GM23338 (cell line): ENCODE results near the gene CSTB. TPM values are rescaled to one million over a fixed set of nuclear protein-coding genes. Genes with fewer than 3 reads are reported as not detected.

Experiments
- ATAC-seq: fragments of 200-7000 bp; cut with Tn5 transposase; 3 replicates; pipeline ENCODE4 v1.9.1; 2020
- DNase-seq: peaks from one replicate; pipeline ENCODE4 v3.0.0-alpha.2; 2015; ENCODE audit warnings: low spot score
- H2AFZ ChIP-seq: fragments of 200-600 bp; sonication (generic); 2 replicates; pipeline ENCODE4 v1.8.0; 2016; ENCODE audit warnings: antibody characterized with exemption, mild to moderate bottlenecking, moderate library complexity
- H3F3A ChIP-seq: fragments of 200-600 bp; sonication (generic); replicated peaks from 2 replicates; pipeline ENCODE4 v1.8.0; 2017; ENCODE audit warnings: antibody characterized with exemption, mixed run types, low read depth
- H3K27ac ChIP-seq: fragments of 200-600 bp; sonication (generic); 2 replicates; pipeline ENCODE4 v1.6.1; 2016; ENCODE audit warnings: low read depth
- H3K27me3 ChIP-seq: fragments of 200-600 bp; sonication (generic); 2 replicates; pipeline ENCODE4 v1.8.0; 2016; ENCODE audit warnings: mild to moderate bottlenecking, mixed run types, moderate library complexity; ENCODE audit not compliant: insufficient read depth
- H3K36me3 ChIP-seq: fragments of 200-600 bp; sonication (generic); 2 replicates; pipeline ENCODE4 v1.8.0; 2016; ENCODE audit warnings: mild to moderate bottlenecking; ENCODE audit not compliant: insufficient read depth
- H3K4me1 ChIP-seq: fragments of 200-600 bp; sonication (generic); 2 replicates; pipeline ENCODE4 v1.8.0; 2016; ENCODE audit warnings: mild to moderate bottlenecking, moderate library complexity; ENCODE audit not compliant: insufficient read depth
- H3K4me2 ChIP-seq: fragments of 200-600 bp; sonication (generic); 2 replicates; pipeline ENCODE4 v1.7.1; 2017; ENCODE audit warnings: mixed run types
- H3K4me3 ChIP-seq: fragments of 200-600 bp; sonication (generic); 2 replicates; pipeline ENCODE4 v1.6.1; 2016; ENCODE audit warnings: mixed run types
- H3K79me2 ChIP-seq: fragments of 200-600 bp; sonication (generic); replicated peaks from 2 replicates; pipeline ENCODE4 v1.8.0; 2017; ENCODE audit warnings: mild to moderate bottlenecking; ENCODE audit not compliant: insufficient read depth
- H3K9me2 ChIP-seq: fragments of 200-600 bp; sonication (generic); 2 replicates; pipeline ENCODE4 v1.8.0; 2017; ENCODE audit not compliant: insufficient read depth
- H4K20me1 ChIP-seq: fragments of 200-600 bp; sonication (generic); replicated peaks from 2 replicates; pipeline ENCODE4 v1.8.0; 2017; ENCODE audit warnings: mild to moderate bottlenecking; ENCODE audit not compliant: insufficient read depth
- H3K27ac Mint-ChIP-seq: 2 replicates; pipeline ENCODE4 v1.8.0; 2020; ENCODE audit warnings: inconsistent platforms, mild to moderate bottlenecking, moderate library complexity, mixed read lengths
- H3K27me3 Mint-ChIP-seq: 3 replicates; pipeline ENCODE4 v1.8.0; 2022; ENCODE audit warnings: low read depth, mild to moderate bottlenecking, moderate library complexity, mixed read lengths, inconsistent platforms; ENCODE audit not compliant: insufficient read depth, poor library complexity
- H3K36me3 Mint-ChIP-seq: 3 replicates; pipeline ENCODE4 v1.8.0; 2021; ENCODE audit warnings: low read depth, mild to moderate bottlenecking, inconsistent platforms, moderate library complexity, mixed read lengths
- H3K4me1 Mint-ChIP-seq: 3 replicates; pipeline ENCODE4 v1.8.0; 2020; ENCODE audit warnings: mild to moderate bottlenecking, inconsistent platforms, mixed read lengths
- H3K4me3 Mint-ChIP-seq: 3 replicates; pipeline ENCODE4 v1.8.0; 2021; ENCODE audit warnings: moderate library complexity, mild to moderate bottlenecking, inconsistent platforms, mixed read lengths
- H3K9me3 Mint-ChIP-seq: 3 replicates; pipeline ENCODE4 v1.8.0; 2020; ENCODE audit warnings: moderate library complexity, mild to moderate bottlenecking, inconsistent platforms, mixed read lengths
- CREB1 ChIP-seq: fragments of 250-450 bp; sonication (Bioruptor Pico); IDR thresholded peaks from 2 replicates; pipeline ENCODE4 v1.5.0; 2020; ENCODE audit warnings: low read depth, mild to moderate bottlenecking, moderate library complexity
- EZH2 ChIP-seq: fragments of 200-600 bp; sonication (generic); IDR thresholded peaks from one replicate; pipeline ENCODE4 v1.8.0; 2017; ENCODE audit warnings: antibody characterized with exemption, mild to moderate bottlenecking, low read depth; ENCODE audit not compliant: unreplicated experiment
- EZH2phosphoT487 ChIP-seq: fragments of 200-600 bp; sonication (generic); IDR thresholded peaks from one replicate; pipeline ENCODE4 v1.8.1; 2018; ENCODE audit warnings: antibody characterized with exemption; ENCODE audit not compliant: unreplicated experiment
- JUNB ChIP-seq: IDR thresholded peaks from one replicate; pipeline ENCODE4 v1.6.1; 2016; ENCODE audit warnings: antibody characterized with exemption; ENCODE audit not compliant: unreplicated experiment
- NANOG ChIP-seq: IDR thresholded peaks from 2 replicates; pipeline ENCODE4 v1.6.1; 2016; ENCODE audit warnings: antibody characterized with exemption, borderline replicate concordance
- POLR2AphosphoS5 ChIP-seq: IDR thresholded peaks from 2 replicates; pipeline ENCODE4 v1.6.1; 2016; ENCODE audit warnings: antibody characterized with exemption, low read depth
- STAT1 ChIP-seq: IDR thresholded peaks from one replicate; pipeline ENCODE4 v1.6.1; 2016; ENCODE audit warnings: antibody characterized with exemption; ENCODE audit not compliant: unreplicated experiment
- ZNF114 ChIP-seq: fragments of 250-450 bp; sonication (Bioruptor Pico); IDR thresholded peaks from 2 replicates; pipeline ENCODE4 v1.5.0; 2020; ENCODE audit warnings: mild to moderate bottlenecking, moderate library complexity
- ZNF331 ChIP-seq: fragments of 250-450 bp; sonication (Bioruptor Pico); IDR thresholded peaks from 2 replicates; pipeline ENCODE4 v1.5.0; 2020; ENCODE audit warnings: low read depth, mild to moderate bottlenecking, moderate library complexity
- polyA plus RNA-seq: library from polyadenylated mRNA; unstranded; fragments of >200 nt; fragmentation: Nextera tagmentation; extraction: Ambion mirVana; gene quantifications from 2 replicates; pipeline ENCODE4 v1.2.1, GENCODE V29; 2016
- total RNA-seq: library from RNA; depleted of rRNA; stranded (reverse); fragments of >200 nt; shearing (Covaris generic); gene quantifications from 2 replicates; pipeline ENCODE4 v1.2.3, GENCODE V29; 2014
- TF ChIP-seq, protein P1 (sequence below), 2 experiments: fragments of 200-600 bp in 1 of 2; sonication (generic) in 1 of 2; conservative IDR thresholded peaks; 2 replicates each; pipeline versions ENCODE4 v1.5.1 to v1.6.1; 2016 to 2017; ENCODE audit warnings: antibody characterized with exemption in 2 of 2, low read depth in 2 of 2, mild to moderate bottlenecking in 2 of 2, moderate library complexity in 1 of 2
- TF ChIP-seq, protein P2 (sequence below): IDR thresholded peaks from one replicate; pipeline ENCODE4 v1.6.1; 2018; ENCODE audit warnings: antibody characterized with exemption; ENCODE audit not compliant: unreplicated experiment
- TF ChIP-seq, protein P3 (sequence below): fragments of 250-450 bp; sonication (Bioruptor Pico); IDR thresholded peaks from 2 replicates; pipeline ENCODE4 v1.5.0; 2020; ENCODE audit warnings: mild to moderate bottlenecking, moderate library complexity
- TF ChIP-seq, protein P4 (sequence below): IDR thresholded peaks from 2 replicates; pipeline ENCODE4 v1.6.1; 2016; ENCODE audit warnings: antibody characterized with exemption

The CSTB gene
- total and polyA plus RNA-seq, 2 experiments from 2014 or later, result 10.0 to 142 TPM

DNA sequence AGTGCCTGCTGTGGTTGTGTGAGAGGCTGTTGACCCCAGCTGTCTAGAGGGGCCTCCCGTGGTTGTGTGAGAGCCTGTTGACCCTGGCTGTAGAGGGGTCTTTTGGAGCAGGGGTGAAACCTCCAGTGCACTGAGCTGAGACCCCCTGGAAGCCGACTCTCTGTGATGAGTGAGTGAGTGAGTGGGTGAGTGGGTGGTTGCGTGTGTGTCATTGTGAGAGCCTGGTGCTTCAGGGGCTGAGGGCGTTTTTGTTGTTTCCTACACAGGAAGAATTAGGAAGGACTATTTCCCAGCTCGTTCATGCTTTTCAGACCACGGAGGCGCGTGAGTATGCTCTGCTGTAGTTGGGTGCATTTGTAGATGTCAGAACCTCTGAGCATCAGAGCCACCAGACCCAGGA lies 16.3 kb upstream of the CSTB start:
- H3K36me3 Mint-ChIP-seq, result peaks cover 72% of the 10 kb centered on the region

More for the DNA sequence above, 16.3 kb upstream of the CSTB start:
- peaks cover 51% of the 10 kb centered on the region for H3K79me2 ChIP-seq
- 0 out of 2 replicates have a peak, but pooled peaks cover 3% of the 10 kb centered on the region for H3F3A ChIP-seq
- H3K36me3 ChIP-seq, result peaks cover 30% of the 10 kb centered on the region
- ATAC-seq (no peak), DNase-seq (no peak)
- peaks cover 10% of the 10 kb centered on the region for H3K4me1 ChIP-seq
- H3K4me3 Mint-ChIP-seq, result peak overlapping the region; percentile 49; the same call in 1 of the 3 replicates
- no peak overlapping the region for H3K4me3 ChIP-seq
- H2AFZ ChIP-seq, result no peak overlapping the region
- H3K9me3 Mint-ChIP-seq, result no peaks in the 10 kb centered on the region
- no peaks in the 10 kb centered on the region for H3K9me2 ChIP-seq
- peaks cover 11% of the 10 kb centered on the region for H3K4me1 Mint-ChIP-seq
- H3K27me3 ChIP-seq, result no peaks in the 10 kb centered on the region
- TF ChIP-seq, protein P1, sequence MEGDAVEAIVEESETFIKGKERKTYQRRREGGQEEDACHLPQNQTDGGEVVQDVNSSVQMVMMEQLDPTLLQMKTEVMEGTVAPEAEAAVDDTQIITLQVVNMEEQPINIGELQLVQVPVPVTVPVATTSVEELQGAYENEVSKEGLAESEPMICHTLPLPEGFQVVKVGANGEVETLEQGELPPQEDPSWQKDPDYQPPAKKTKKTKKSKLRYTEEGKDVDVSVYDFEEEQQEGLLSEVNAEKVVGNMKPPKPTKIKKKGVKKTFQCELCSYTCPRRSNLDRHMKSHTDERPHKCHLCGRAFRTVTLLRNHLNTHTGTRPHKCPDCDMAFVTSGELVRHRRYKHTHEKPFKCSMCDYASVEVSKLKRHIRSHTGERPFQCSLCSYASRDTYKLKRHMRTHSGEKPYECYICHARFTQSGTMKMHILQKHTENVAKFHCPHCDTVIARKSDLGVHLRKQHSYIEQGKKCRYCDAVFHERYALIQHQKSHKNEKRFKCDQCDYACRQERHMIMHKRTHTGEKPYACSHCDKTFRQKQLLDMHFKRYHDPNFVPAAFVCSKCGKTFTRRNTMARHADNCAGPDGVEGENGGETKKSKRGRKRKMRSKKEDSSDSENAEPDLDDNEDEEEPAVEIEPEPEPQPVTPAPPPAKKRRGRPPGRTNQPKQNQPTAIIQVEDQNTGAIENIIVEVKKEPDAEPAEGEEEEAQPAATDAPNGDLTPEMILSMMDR (conservative IDR thresholded peaks at IDR 0.05; ENCODE audit: low read depth in 2 of 2), result no peak
- TF ChIP-seq STAT1 (no peak), NANOG (no peak), ZNF331 (CRISPR knock-in tag) (no peak), EZH2 (no peak), POLR2AphosphoS5 (no peak), CREB1 (CRISPR knock-in tag) (no peak), EZH2phosphoT487 (no peak), JUNB (no peak), ZNF114 (CRISPR knock-in tag) (no peak)
- TF ChIP-seq, protein P2, sequence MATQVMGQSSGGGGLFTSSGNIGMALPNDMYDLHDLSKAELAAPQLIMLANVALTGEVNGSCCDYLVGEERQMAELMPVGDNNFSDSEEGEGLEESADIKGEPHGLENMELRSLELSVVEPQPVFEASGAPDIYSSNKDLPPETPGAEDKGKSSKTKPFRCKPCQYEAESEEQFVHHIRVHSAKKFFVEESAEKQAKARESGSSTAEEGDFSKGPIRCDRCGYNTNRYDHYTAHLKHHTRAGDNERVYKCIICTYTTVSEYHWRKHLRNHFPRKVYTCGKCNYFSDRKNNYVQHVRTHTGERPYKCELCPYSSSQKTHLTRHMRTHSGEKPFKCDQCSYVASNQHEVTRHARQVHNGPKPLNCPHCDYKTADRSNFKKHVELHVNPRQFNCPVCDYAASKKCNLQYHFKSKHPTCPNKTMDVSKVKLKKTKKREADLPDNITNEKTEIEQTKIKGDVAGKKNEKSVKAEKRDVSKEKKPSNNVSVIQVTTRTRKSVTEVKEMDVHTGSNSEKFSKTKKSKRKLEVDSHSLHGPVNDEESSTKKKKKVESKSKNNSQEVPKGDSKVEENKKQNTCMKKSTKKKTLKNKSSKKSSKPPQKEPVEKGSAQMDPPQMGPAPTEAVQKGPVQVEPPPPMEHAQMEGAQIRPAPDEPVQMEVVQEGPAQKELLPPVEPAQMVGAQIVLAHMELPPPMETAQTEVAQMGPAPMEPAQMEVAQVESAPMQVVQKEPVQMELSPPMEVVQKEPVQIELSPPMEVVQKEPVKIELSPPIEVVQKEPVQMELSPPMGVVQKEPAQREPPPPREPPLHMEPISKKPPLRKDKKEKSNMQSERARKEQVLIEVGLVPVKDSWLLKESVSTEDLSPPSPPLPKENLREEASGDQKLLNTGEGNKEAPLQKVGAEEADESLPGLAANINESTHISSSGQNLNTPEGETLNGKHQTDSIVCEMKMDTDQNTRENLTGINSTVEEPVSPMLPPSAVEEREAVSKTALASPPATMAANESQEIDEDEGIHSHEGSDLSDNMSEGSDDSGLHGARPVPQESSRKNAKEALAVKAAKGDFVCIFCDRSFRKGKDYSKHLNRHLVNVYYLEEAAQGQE, result no peak
- TF ChIP-seq, protein P3, sequence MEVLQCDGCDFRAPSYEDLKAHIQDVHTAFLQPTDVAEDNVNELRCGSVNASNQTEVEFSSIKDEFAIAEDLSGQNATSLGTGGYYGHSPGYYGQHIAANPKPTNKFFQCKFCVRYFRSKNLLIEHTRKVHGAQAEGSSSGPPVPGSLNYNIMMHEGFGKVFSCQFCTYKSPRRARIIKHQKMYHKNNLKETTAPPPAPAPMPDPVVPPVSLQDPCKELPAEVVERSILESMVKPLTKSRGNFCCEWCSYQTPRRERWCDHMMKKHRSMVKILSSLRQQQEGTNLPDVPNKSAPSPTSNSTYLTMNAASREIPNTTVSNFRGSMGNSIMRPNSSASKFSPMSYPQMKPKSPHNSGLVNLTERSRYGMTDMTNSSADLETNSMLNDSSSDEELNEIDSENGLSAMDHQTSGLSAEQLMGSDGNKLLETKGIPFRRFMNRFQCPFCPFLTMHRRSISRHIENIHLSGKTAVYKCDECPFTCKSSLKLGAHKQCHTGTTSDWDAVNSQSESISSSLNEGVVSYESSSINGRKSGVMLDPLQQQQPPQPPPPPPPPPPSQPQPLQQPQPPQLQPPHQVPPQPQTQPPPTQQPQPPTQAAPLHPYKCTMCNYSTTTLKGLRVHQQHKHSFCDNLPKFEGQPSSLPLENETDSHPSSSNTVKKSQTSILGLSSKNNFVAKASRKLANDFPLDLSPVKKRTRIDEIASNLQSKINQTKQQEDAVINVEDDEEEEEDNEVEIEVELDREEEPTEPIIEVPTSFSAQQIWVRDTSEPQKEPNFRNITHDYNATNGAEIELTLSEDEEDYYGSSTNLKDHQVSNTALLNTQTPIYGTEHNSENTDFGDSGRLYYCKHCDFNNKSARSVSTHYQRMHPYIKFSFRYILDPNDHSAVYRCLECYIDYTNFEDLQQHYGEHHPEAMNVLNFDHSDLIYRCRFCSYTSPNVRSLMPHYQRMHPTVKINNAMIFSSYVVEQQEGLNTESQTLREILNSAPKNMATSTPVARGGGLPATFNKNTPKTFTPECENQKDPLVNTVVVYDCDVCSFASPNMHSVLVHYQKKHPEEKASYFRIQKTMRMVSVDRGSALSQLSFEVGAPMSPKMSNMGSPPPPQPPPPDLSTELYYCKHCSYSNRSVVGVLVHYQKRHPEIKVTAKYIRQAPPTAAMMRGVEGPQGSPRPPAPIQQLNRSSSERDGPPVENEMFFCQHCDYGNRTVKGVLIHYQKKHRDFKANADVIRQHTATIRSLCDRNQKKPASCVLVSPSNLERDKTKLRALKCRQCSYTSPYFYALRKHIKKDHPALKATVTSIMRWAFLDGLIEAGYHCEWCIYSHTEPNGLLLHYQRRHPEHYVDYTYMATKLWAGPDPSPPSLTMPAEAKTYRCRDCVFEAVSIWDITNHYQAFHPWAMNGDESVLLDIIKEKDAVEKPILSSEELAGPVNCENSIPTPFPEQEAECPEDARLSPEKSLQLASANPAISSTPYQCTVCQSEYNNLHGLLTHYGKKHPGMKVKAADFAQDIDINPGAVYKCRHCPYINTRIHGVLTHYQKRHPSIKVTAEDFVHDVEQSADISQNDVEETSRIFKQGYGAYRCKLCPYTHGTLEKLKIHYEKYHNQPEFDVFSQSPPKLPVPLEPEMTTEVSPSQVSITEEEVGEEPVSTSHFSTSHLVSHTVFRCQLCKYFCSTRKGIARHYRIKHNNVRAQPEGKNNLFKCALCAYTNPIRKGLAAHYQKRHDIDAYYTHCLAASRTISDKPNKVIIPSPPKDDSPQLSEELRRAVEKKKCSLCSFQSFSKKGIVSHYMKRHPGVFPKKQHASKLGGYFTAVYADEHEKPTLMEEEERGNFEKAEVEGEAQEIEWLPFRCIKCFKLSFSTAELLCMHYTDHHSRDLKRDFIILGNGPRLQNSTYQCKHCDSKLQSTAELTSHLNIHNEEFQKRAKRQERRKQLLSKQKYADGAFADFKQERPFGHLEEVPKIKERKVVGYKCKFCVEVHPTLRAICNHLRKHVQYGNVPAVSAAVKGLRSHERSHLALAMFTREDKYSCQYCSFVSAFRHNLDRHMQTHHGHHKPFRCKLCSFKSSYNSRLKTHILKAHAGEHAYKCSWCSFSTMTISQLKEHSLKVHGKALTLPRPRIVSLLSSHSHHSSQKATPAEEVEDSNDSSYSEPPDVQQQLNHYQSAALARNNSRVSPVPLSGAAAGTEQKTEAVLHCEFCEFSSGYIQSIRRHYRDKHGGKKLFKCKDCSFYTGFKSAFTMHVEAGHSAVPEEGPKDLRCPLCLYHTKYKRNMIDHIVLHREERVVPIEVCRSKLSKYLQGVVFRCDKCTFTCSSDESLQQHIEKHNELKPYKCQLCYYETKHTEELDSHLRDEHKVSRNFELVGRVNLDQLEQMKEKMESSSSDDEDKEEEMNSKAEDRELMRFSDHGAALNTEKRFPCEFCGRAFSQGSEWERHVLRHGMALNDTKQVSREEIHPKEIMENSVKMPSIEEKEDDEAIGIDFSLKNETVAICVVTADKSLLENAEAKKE (CRISPR knock-in tag), result no peak
- TF ChIP-seq, protein P4, sequence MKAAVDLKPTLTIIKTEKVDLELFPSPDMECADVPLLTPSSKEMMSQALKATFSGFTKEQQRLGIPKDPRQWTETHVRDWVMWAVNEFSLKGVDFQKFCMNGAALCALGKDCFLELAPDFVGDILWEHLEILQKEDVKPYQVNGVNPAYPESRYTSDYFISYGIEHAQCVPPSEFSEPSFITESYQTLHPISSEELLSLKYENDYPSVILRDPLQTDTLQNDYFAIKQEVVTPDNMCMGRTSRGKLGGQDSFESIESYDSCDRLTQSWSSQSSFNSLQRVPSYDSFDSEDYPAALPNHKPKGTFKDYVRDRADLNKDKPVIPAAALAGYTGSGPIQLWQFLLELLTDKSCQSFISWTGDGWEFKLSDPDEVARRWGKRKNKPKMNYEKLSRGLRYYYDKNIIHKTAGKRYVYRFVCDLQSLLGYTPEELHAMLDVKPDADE, result no peak
- H3K4me2 ChIP-seq, result no peak overlapping the region
- H3K27ac ChIP-seq, result no peak overlapping the region
- peaks cover 15% of the 10 kb centered on the region for H3K27me3 Mint-ChIP-seq
- H4K20me1 ChIP-seq, result peaks cover 16% of the 10 kb centered on the region
- no peak overlapping the region for H3K27ac Mint-ChIP-seq
